HPDE6-E6E7 (cell line): Measurements from ENCODE around the gene TRAPPC3.
"Not testable (repeated sequence)": the region's sequence is repeated elsewhere in the genome, so short reads cannot be mapped to it uniquely, and the experiment has no call there.

Experiments
- DNase-seq: peaks from one replicate; pipeline ENCODE4 v3.0.0; 2011; ENCODE audit warnings: missing footprints; ENCODE audit errors: extremely low spot score

TRAPPC3 gene

GRCh38 chr1:36149237-36149972, at the start of gene TRAPPC3:
TRAPPC3 (minus strand) TSS chr1:36149486; CDS start chr1:36149378, 108 bp downstream.
- DNase-seq: peak; percentile 95

GRCh38 chr1:36198641-36199040, 49.4 kb upstream of the TRAPPC3 start:
- DNase-seq: no peak

GRCh38 chr1:36196805-36197204, 47.5 kb upstream of the TRAPPC3 start:
- DNase-seq: not testable (repeated sequence)

- DNase-seq: peak; percentile 90
Observed at GRCh38 chr1:36187800-36188593, 38.7 kb upstream of the TRAPPC3 start.

GRCh38 chr1:36183309-36183856, 34.1 kb upstream of the TRAPPC3 start:
- DNase-seq: no peak

GRCh38 chr1:36182734-36183133, 33.4 kb upstream of the TRAPPC3 start:
- DNase-seq: no peak

GRCh38 chr1:36179220-36179600, 29.9 kb upstream of the TRAPPC3 start:
- DNase-seq: no peak

GRCh38 chr1:36178471-36179219, 29.4 kb upstream of the TRAPPC3 start:
- DNase-seq: no peak

GRCh38 chr1:36177589-36178431, 28.5 kb upstream of the TRAPPC3 start:
- no peak for DNase-seq

GRCh38 chr1:36176106-36176949, 27.0 kb upstream of the TRAPPC3 start:
- DNase-seq: no peak

GRCh38 chr1:36175137-36176095, 26.1 kb upstream of the TRAPPC3 start:
- DNase-seq: no peak

- no peak for DNase-seq
Observed at GRCh38 chr1:36174713-36175112, 25.4 kb upstream of the TRAPPC3 start.

GRCh38 chr1:36172983-36173382, 23.7 kb upstream of the TRAPPC3 start:
- peak; percentile 94 for DNase-seq

- DNase-seq: no peak
Observed at GRCh38 chr1:36172017-36172747, 22.9 kb upstream of the TRAPPC3 start.

GRCh38 chr1:36170643-36171412, 21.5 kb upstream of the TRAPPC3 start:
- no peak for DNase-seq

GRCh38 chr1:36168514-36168913, 19.2 kb upstream of the TRAPPC3 start:
- no peak for DNase-seq
